Stimulated activated CD4-positive, alpha-beta T cell treated with anti-CD3 and anti-CD28 coated beads, Interleukin-1b, Interleukin-23, amount 100 ng/mL, for 24 hours (primary cell): Measurements from ENCODE around the gene TOMM70.
A peak's percentile ranks its signal among the peaks of the same experiment; 100 is the strongest.
"Not testable (repeated sequence)": the region's sequence is repeated elsewhere in the genome, so short reads cannot be mapped to it uniquely, and the experiment has no call there.

Experiments
- DNase-seq, 4 experiments: peaks; one replicate each; pipeline ENCODE4 v3.0.0-alpha.2; 2020; ENCODE audit warnings: low read depth in 4 of 4, low spot score in 1 of 4

The TOMM70 gene

DNA sequence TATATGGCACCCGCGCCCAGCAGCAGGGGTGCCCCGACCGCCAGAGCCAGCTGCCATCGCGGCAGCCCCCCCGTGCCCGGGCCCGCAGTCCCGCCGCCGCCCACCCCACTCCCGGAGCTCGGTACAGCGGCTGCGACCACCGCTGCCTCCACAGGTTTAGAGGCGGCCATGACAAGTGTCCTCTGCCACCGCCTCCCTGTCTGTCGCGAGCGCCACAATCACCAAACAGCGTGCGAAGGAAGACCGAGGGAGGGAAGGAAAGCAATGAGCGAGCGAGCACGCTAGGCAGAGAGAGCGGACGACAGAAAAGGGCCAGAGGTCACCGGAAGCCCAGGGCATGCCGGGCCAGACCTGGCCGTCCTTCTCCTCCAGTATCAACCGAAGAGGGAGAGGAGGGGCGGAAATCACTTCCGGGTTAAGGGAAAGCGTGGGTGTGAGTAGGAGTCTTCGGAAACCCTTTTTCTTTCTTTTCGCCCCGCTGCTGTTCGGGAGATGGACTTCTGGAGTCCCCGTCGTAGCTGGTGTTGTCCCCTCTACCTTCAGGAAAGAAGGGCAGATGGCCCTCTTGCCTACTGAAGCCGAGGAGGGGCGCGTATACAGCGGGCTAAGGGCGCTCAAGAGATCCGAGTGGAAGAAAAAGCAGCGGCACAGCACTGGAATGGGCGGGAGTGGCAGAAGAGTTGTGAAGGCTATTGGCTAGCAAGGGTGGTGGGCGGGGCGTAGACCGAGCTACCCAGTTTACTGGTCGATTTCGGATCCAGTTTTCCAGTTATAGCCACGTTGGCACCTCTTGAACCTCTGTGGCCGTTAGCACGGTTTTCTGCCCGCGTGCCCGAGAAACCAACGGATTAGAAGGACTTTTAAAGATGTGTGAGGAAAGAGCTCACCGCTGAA is at the start of gene TOMM70, which contains the start of gene LNP1:
TSS of gene TOMM70 (minus strand) at position 310 of the 894 bp plus-strand sequence. CDS start at position 170, 140 bp downstream.
TSS of gene LNP1 (plus strand) at position 760 of the 894 bp plus-strand sequence. CDS start 28,191 bp downstream, outside the sequence.
- peak; percentile 90 to 97 (median 93) for DNase-seq

GRCh38 chr3:100449214-100449613 is 48.3 kb upstream of the TOMM70 start:
- DNase-seq: no peak

GRCh38 chr3:100448079-100448478 is 47.2 kb upstream of the TOMM70 start:
- DNase-seq: no peak

GRCh38 chr3:100447067-100447466 is 46.2 kb upstream of the TOMM70 start:
- not testable (repeated sequence) for DNase-seq

GRCh38 chr3:100443690-100444089 is 42.8 kb upstream of the TOMM70 start:
- no peak for DNase-seq

- no peak for DNase-seq
Observed at GRCh38 chr3:100440895-100441294, 40.0 kb upstream of the TOMM70 start.

DNA sequence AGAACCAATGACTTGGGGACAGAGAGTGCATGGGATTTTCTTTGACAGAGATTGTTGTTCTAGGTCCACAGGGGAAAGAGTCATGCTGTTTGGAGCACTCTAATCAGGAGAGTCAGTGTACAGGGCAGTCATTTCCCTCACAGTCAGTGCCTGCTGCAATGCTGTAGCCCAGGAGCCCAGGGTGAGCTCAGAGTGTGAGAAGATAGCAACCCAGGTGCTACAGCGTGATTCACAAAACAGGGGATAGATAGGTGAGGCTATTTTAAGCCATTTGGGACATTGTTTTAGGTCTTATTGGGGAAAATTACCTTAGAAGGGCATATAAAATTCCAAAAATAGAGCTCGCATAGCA is 37.7 kb upstream of the TOMM70 start:
- no peak for DNase-seq

DNA sequence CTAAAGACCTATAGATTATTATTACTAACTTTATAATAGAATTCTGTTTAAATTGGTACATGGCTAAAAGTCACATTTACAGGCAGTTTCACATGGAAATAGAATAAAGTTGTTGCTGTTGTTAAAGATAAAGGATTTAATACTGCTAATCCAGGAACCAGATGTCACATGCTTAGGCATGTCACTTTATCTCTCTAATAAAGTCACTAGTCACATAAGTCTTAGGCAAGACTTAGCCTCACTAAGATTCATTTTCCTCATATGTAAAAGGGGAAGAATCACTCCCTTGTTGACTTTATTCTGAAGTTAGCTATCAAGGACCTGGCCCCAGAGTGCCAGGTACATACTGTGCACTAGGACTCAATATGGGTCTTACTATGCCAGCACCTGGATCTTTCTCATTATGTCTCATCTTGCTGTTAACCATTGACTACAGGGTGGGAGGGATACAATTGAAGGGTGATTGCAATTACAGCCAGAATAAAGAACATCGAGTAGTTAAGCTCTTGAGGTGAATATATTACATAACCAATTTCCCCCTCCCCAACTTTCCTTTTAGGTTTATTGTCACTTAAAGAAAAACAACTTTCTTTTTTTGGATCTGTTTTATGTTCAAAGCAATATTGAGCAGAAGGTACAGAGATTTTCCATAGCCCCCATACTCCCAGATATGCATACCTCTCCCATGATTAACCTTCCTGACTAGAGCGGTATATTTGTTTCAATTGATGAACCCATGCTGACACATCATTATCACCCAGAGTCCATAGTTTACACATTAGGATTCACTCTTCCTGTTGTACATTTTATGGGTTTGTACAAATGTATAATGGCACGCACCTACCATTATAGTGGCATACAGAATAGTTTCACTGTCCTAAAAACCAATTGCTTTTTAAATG is 37.1 kb upstream of the TOMM70 start:
- DNase-seq: no peak

GRCh38 chr3:100436951-100437350 is 36.1 kb upstream of the TOMM70 start:
- no peak for DNase-seq

DNA sequence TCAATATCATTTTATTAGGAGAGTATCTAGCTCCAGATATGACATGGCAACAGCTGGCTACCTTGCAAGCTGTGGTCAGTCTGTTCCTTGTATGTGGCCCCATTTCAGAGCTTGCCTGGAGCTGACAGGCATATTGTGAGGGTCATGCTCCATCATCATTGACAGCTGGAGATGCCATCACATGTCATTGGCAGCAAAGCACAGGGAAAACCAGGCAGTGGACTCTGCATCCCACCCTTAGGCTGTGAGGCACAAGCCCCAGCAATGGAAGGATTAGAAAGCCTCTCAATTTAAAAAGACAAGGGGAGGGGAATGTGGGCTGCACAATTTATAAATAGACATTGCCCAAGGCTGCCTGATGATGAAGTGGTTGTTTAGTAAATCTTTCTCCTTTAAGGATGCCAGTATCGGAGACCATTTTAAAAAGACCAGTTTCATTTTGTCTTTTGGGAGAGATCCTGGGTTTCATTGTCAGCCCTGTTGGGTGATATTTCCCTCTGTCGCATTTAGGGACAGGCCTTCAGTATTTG is 28.4 kb upstream of the TOMM70 start:
- DNase-seq: no peak

DNA sequence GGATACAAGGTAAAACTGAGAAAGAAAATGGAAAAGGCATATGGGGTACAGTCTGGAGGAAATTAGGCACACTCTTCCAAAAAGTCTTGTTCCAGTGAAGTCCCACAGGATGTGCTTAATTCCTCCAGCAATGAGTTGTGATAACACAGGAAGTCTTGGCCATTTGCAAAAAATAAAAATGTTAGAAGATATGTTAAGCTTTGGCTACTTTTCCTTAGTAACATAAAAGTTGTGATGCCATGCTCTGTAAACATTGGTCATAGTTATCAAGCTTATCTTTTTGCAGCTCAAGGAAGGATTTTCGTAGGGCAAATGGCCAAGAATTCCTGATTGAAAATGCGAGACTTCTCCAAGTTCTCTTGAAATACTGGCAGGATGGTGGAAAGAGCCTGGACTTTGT is 26.8 kb upstream of the TOMM70 start:
- DNase-seq: no peak

- DNase-seq: no peak
Observed at GRCh38 chr3:100426067-100426682, 25.3 kb upstream of the TOMM70 start.

DNA sequence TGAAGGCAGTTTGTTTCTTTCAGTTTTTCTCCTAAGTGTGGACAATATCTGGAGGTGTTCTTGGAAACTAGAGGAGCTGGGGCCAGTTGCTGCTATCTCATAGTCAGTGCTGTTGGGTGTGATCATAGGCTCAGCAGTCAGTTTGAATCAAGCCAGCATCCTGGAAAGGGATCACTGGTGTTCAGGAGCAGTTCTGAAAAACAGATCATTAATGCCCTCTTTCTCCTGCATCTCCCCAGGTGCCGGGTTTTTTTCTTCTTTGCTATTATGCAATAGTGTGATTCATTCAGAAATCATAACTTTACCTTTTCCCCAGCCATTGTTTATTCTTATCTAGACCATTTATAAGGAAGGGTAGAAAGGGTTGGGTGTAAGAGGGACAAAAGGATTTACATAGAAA is 24.4 kb upstream of the TOMM70 start:
- no peak for DNase-seq

- DNase-seq: no peak
Observed at GRCh38 chr3:100424261-100424660, 23.4 kb upstream of the TOMM70 start.

GRCh38 chr3:100423611-100424010 is 22.7 kb upstream of the TOMM70 start:
- no peak for DNase-seq

DNA sequence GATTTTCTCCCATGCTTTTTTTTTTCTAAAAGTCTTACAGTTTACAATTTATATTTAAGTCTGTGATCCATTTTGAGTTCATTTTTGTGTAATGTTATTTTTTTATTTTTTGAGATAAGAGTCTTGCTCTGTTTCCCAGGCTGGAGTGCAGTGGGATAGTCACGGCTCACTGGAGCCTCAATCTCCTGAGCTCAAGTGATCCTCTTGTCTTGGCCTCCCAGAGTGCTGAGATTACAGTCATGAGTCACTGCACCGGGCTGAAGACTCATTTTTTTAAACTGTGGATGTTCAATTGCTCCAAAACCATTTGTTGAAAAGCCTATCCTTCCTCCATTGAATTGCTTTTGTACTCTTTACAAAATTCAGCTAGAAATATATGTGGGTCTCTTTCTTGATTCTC is 20.0 kb upstream of the TOMM70 start:
- no peak for DNase-seq

- no peak for DNase-seq
Observed at GRCh38 chr3:100419406-100419805, 18.5 kb upstream of the TOMM70 start.

- DNase-seq: no peak
Observed at GRCh38 chr3:100416863-100417262, 16.0 kb upstream of the TOMM70 start.

DNA sequence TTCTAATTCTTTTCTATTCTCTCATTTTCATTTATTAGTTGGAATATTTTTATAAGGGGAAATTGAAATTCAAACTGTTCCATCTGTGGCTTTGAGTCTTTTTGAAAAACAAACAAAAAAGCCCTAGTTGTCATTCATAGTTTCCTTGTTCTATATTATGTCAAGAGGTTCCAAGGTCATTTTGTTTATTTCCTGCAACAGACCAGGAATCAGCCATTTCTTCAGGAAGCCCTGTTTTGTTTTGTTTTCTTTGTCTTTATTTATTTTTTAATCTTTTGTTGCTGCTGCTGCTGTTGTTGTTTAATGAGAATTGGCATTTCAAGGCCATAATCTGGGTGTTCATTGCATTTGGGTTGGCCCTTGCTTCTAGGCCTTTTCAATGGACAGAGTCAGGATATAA is 15.3 kb upstream of the TOMM70 start:
- DNase-seq: no peak

DNA sequence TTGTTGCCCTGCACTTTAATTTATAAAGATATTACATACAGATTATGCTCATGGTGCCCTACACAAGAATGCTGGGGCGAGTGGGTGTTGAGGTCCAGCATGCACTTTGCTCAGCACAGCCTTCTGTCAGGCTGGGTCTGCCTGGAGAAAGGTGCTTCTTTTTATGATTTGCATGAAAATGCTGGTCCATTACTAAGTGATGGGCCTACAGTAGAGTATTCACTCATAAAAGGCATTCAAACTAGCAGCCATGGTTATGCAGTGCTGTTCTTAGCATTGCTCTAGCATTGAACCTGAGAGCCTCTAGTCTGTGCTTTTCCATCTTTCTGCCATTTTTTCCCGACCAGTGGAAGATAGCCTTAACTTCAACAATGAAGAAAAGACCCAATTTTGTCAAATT is 12.7 kb upstream of the TOMM70 start:
- no peak for DNase-seq

DNA sequence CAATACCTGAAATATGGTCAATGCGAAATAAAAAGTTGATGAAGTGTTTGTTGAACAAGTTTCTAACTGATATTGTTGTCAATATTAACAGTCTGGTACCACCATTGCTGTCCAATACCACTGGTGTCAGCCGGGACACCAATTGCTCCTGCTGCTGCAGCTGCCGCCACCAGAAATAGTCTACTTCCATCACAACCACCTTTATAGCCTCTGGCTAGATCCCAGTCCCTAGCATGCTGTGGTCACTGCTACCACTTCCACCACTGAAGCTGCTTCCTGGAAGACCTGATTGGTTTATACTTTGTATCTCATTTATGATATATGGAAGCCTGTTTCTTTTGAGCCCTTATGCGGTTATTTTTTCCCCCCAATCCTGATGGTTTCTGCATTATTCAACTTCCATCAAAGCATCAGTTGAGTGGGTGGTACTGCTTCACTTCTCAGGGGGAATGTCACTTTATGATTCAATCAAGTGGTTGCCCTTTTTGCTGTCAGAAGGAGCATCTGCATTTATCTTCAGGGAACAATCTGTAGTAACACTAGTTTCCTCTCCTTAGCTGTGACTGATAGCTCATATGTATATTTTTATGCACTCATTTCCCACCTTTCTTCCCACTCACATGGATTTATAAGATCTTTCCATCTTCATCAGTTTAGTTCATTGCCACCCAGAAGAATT is 12.2 kb upstream of the TOMM70 start:
- no peak for DNase-seq
